HG02884 (cell line): ENCODE results near the gene FOSL2.

Experiments used
- ATAC-seq: cut with Tn5 transposase; IDR thresholded peaks from one replicate; pipeline ENCODE4 v1.9.1; 2021; ENCODE audit warnings: mild to moderate bottlenecking, moderate library complexity; ENCODE audit not compliant: unreplicated experiment

The FOSL2 gene

GRCh38 chr2:28393114-28393836, 617 bp downstream of the FOSL2 start:
- no peak for ATAC-seq

- no peak for ATAC-seq
Observed at GRCh38 chr2:28394331-28394877, 1.7 kb downstream of the FOSL2 start.

GRCh38 chr2:28394997-28395333, 2.3 kb downstream of the FOSL2 start:
- ATAC-seq, result no peak

GRCh38 chr2:28395334-28396061, 2.8 kb downstream of the FOSL2 start:
- no peak for ATAC-seq

GRCh38 chr2:28397043-28397381, 4.4 kb downstream of the FOSL2 start:
- no peak for ATAC-seq

- no peak for ATAC-seq
Observed at GRCh38 chr2:28398101-28398834, 5.6 kb downstream of the FOSL2 start.

GRCh38 chr2:28399289-28399688, 6.6 kb downstream of the FOSL2 start:
- ATAC-seq, result no peak

GRCh38 chr2:28399956-28400355, 7.3 kb downstream of the FOSL2 start:
- no peak for ATAC-seq

- ATAC-seq, result no peak
Observed at GRCh38 chr2:28400419-28400818, 7.8 kb downstream of the FOSL2 start.

GRCh38 chr2:28400921-28401320, 8.3 kb downstream of the FOSL2 start:
- no peak for ATAC-seq

- ATAC-seq, result no peak
Observed at GRCh38 chr2:28401411-28401810, 8.8 kb downstream of the FOSL2 start.

- ATAC-seq, result no peak
Observed at GRCh38 chr2:28401948-28402550, 9.4 kb downstream of the FOSL2 start.

- no peak for ATAC-seq
Observed at GRCh38 chr2:28403370-28403956, 10.8 kb downstream of the FOSL2 start.

GRCh38 chr2:28404086-28404485, 11.4 kb downstream of the FOSL2 start:
- no peak for ATAC-seq

GRCh38 chr2:28405537-28405936, 12.9 kb downstream of the FOSL2 start:
- ATAC-seq, result no peak

GRCh38 chr2:28406276-28407096, 13.8 kb downstream of the FOSL2 start:
- no peak for ATAC-seq

- ATAC-seq, result no peak
Observed at GRCh38 chr2:28407131-28407975, 14.7 kb downstream of the FOSL2 start.

- no peak for ATAC-seq
Observed at GRCh38 chr2:28407976-28408690, 15.5 kb downstream of the FOSL2 start.
